PC-9 (cell line): Measurements from ENCODE around the gene PRDM4.
A peak's percentile ranks its signal among the peaks of the same experiment; 100 is the strongest.
"Not testable (repeated sequence)": the region's sequence is repeated elsewhere in the genome, so short reads cannot be mapped to it uniquely, and the experiment has no call there.

Experiments
- CTCF ChIP-seq: fragments of 200-600 bp; sonication (generic); conservative IDR thresholded peaks from 2 replicates; pipeline ENCODE4 v1.6.1; 2017; ENCODE audit warnings: mixed run types, antibody characterized with exemption, mild to moderate bottlenecking, moderate library complexity
- EZH2 ChIP-seq: fragments of 200-600 bp; sonication (generic); IDR thresholded peaks from 2 replicates; pipeline ENCODE4 v1.8.0; 2017; ENCODE audit warnings: antibody characterized with exemption, low read depth

GRCh38 chr12:107695772-107696171, 65.2 kb downstream of the PRDM4 start:
- peak; percentile 46; the same call in 1 of the 2 replicates for TF ChIP-seq CTCF
- TF ChIP-seq EZH2, result not testable (repeated sequence)
